Loucy (cell line): Measurements from ENCODE around the gene KCNH1.

ENCODE experiments used
- CTCF ChIP-seq: fragments of 200-600 bp; sonication (generic); conservative IDR thresholded peaks from 2 replicates; pipeline ENCODE4 v1.5.1; 2014; ENCODE audit warnings: mild to moderate bottlenecking, antibody characterized with exemption, low read length
- EZH2phosphoT487 ChIP-seq: fragments of 200-600 bp; IDR thresholded peaks from 2 replicates; pipeline ENCODE4 v1.6.1; 2018; ENCODE audit warnings: antibody characterized with exemption, mild to moderate bottlenecking, moderate library complexity, borderline replicate concordance

GRCh38 chr1:210727709-210728108 is 406.2 kb downstream of the KCNH1 start:
- no peak for TF ChIP-seq CTCF
- no peak for TF ChIP-seq EZH2phosphoT487
